Common myeloid progenitor, CD34-positive (primary cell): ENCODE measurements around the gene LY6G5B.

Source experiments
- CTCF ChIA-PET: fragments of 350-600 bp; sonication (Branson Sonifier 250); formaldehyde crosslinking; loops from one replicate; lab custom pipeline; 2021; ENCODE audit warnings: antibody characterized with exemption; lab: Charles Lee
- POLR2A ChIA-PET: fragments of 350-600 bp; sonication (Branson Sonifier 250); formaldehyde crosslinking; loops from one replicate; lab custom pipeline; 2021; ENCODE audit warnings: antibody characterized with exemption; lab: Charles Lee
- DNase-seq, 3 donors: peaks; one replicate each; pipeline versions ENCODE4 v3.0.0 to v3.0.0-alpha.2; 2013
- H3K27ac ChIP-seq, 2 experiments: 1 replicate in 1 of 2; 2 replicates in 1 of 2; pipeline ENCODE4 v1.7.0; 2013; ENCODE audit warnings: inconsistent platforms in 2 of 2, low read length in 2 of 2, mild to moderate bottlenecking in 2 of 2, low read depth in 1 of 2, moderate library complexity in 1 of 2; ENCODE audit not compliant: severe bottlenecking in 2 of 2, insufficient read depth in 1 of 2, poor library complexity in 1 of 2
- H3K27me3 ChIP-seq, 5 experiments: replicated peaks in 2 of 5; 1 replicate in 3 of 5; 2 replicates in 2 of 5; pipeline versions ENCODE4 v1.6.1 to v1.7.0; 2013; ENCODE audit warnings: low read length in 4 of 5, mild to moderate bottlenecking in 2 of 5, moderate library complexity in 2 of 5, inconsistent platforms in 1 of 5; ENCODE audit not compliant: insufficient read depth in 5 of 5, control insufficient read depth in 4 of 5
- H3K36me3 ChIP-seq, 4 experiments: 1 replicate in 2 of 4; 2 replicates in 2 of 4; pipeline versions ENCODE4 v1.6.1 to v1.7.0; 2013; ENCODE audit warnings: low read length in 3 of 4, control low read depth in 1 of 4, mild to moderate bottlenecking in 1 of 4; ENCODE audit not compliant: control insufficient read depth in 4 of 4, insufficient read depth in 4 of 4
- H3K4me1 ChIP-seq, 4 experiments: 1 replicate in 3 of 4; 2 replicates in 1 of 4; pipeline versions ENCODE4 v1.6.1 to v1.7.1; 2013; ENCODE audit warnings: low read length in 3 of 4, mild to moderate bottlenecking in 3 of 4, control low read depth in 1 of 4, inconsistent platforms in 1 of 4, moderate library complexity in 1 of 4; ENCODE audit not compliant: control insufficient read depth in 4 of 4, insufficient read depth in 4 of 4; ENCODE audit errors: control extremely low read depth in 1 of 4
- H3K4me3 ChIP-seq, 7 experiments: 1 replicate in 4 of 7; 2 replicates in 3 of 7; pipeline versions ENCODE4 v1.5.1 to v1.7.0; 2013; ENCODE audit warnings: mild to moderate bottlenecking in 7 of 7, low read length in 6 of 7, moderate library complexity in 6 of 7, inconsistent platforms in 2 of 7, low read depth in 2 of 7, control low read depth in 1 of 7; ENCODE audit not compliant: insufficient read depth in 4 of 7, control insufficient read depth in 1 of 7; ENCODE audit errors: extremely low read depth in 1 of 7
- H3K9me3 ChIP-seq, 5 experiments: 1 replicate in 4 of 5; 2 replicates in 1 of 5; pipeline versions ENCODE4 v1.6.1 to v1.7.1; 2013; ENCODE audit warnings: low read length in 4 of 5, mild to moderate bottlenecking in 2 of 5, inconsistent platforms in 1 of 5, low read depth in 1 of 5, moderate library complexity in 1 of 5; ENCODE audit not compliant: control insufficient read depth in 4 of 5, insufficient read depth in 2 of 5; ENCODE audit errors: control extremely low read depth in 1 of 5
- WGBS: methylation state at CpG from one replicate; pipeline ENCODE4 v1.1.5; 2013; ENCODE audit not compliant: insufficient coverage; 5-methylcytosine and 5-hydroxymethylcytosine counted together

The LY6G5B gene

GRCh38 chr6:31651602-31652191 lies 18.1 kb upstream of the LY6G5B start:
- peak overlapping the region; percentile 66 to 97 (median 93) for H3K4me3 ChIP-seq
- no peak for DNase-seq
- CTCF ChIA-PET, result interaction anchor here (0.9 to 4.7 kb wide), 11 partner anchors 9 to 396 kb away, joined by 3 to 40 read pairs (median 4); partner anchors contain the start of genes C6orf47, CSNK2B and GPANK1
- peak overlapping the region; percentile 97 to 98 for H3K27ac ChIP-seq
- H3K4me1 ChIP-seq, result peaks cover 0 to 26% (median 21%) of the 10 kb centered on the region in 4 experiments
- H3K9me3 ChIP-seq, result no peaks in the 10 kb centered on the region
- 4% methylated on average over 24 of the region's 29 CpGs for WGBS
- H3K36me3 ChIP-seq, result peaks cover 4 to 43% (median 35%) of the 10 kb centered on the region in 4 experiments
- H3K27me3 ChIP-seq, result no peaks in the 10 kb centered on the region
- POLR2A ChIA-PET, result interaction anchor here (0.5 to 4.5 kb wide), 19 partner anchors 9 to 1036 kb away, joined by 3 to 31 read pairs (median 4); partner anchors contain the start of genes AIF1, C6orf47, CSNK2B and DDX39B

- 7% methylated on average over 25 of the region's 37 CpGs for WGBS
- DNase-seq, result peak; percentile 94 to 98 (median 97)
- Histone ChIP-seq H3K36me3 (peaks cover under 1 to 43% (median 34%) of the 10 kb centered on the region in 4 experiments), H3K27me3 (no peaks in the 10 kb centered on the region), H3K4me3 (peak overlapping the region; percentile 66 to 97 (median 93)), H3K27ac (peak overlapping the region; percentile 97 to 98), H3K4me1 (peaks cover 0 to 33% (median 23%) of the 10 kb centered on the region in 4 experiments), H3K9me3 (no peaks in the 10 kb centered on the region)
- CTCF ChIA-PET, result interaction anchor here (1.0 to 4.7 kb wide), 9 partner anchors 8 to 143 kb away, joined by 3 to 40 read pairs (median 4); partner anchors contain the start of genes C6orf47, CSNK2B, GPANK1 and VARS1
- POLR2A ChIA-PET, result interaction anchor here (0.6 to 4.5 kb wide), 14 partner anchors 9 to 153 kb away, joined by 3 to 31 read pairs (median 4); partner anchors contain the start of genes AIF1, ATP6V1G2, CSNK2B and DDX39B
Observed at GRCh38 chr6:31652925-31653724, 16.7 kb upstream of the LY6G5B start.

- CTCF ChIA-PET, result interaction anchor here (0.9 to 4.7 kb wide), 4 partner anchors 10 to 209 kb away, joined by 3 to 40 read pairs (median 4); partner anchors contain the start of genes CSNK2B and GPANK1
- POLR2A ChIA-PET, result interaction anchor here (1.0 to 4.5 kb wide), 2 partner anchors 10 to 17 kb away, joined by 3 to 31 read pairs; partner anchors contain the start of genes CSNK2B and GPANK1
- Histone ChIP-seq H3K27ac (no peak overlapping the region), H3K9me3 (no peaks in the 10 kb centered on the region), H3K27me3 (no peaks in the 10 kb centered on the region), H3K36me3 (peaks cover 4 to 29% (median 19%) of the 10 kb centered on the region in 4 experiments), H3K4me1 (peaks cover 3 to 47% (median 36%) of the 10 kb centered on the region in 4 experiments), H3K4me3 (no peak overlapping the region)
- DNase-seq, result no peak
- WGBS, result 100% methylated on average over 4 of the region's 8 CpGs
Observed at GRCh38 chr6:31654574-31655348, 15.0 kb upstream of the LY6G5B start.

GRCh38 chr6:31655349-31656237 lies 14.2 kb upstream of the LY6G5B start, which contains the start of gene APOM:
Gene APOM (plus strand): TSS chr6:31655894. CDS start chr6:31655967, 73 bp downstream.
- POLR2A ChIA-PET, result interaction anchor here (4.5 kb wide), 1 partner anchor 9 kb away, joined by 31 read pairs; the partner anchor contains the start of genes CSNK2B and GPANK1
- Histone ChIP-seq H3K4me3 (no peak within 1 kb of the TSS), H3K9me3 (no peaks in the 10 kb centered on the region), H3K27ac (no peak within 1 kb of the TSS), H3K4me1 (peaks cover 5 to 52% (median 41%) of the 10 kb centered on the region in 4 experiments), H3K36me3 (peaks cover 4 to 22% (median 17%) of the 10 kb centered on the region in 4 experiments), H3K27me3 (no peaks in the 10 kb centered on the region)
- WGBS, result 98% methylated on average over 8 of the region's 8 CpGs
- CTCF ChIA-PET, result interaction anchor here (1.0 to 4.7 kb wide), 3 partner anchors 9 to 135 kb away, joined by 3 to 40 read pairs (median 3); partner anchors contain the start of genes CSNK2B and GPANK1
- no peak for DNase-seq

GRCh38 chr6:31657406-31658157 lies 12.2 kb upstream of the LY6G5B start:
- ChIA-PET POLR2A (no interaction called here), CTCF (interaction anchor here (0.6 to 1.6 kb wide), 4 partner anchors 14 to 133 kb away, joined by 3 to 6 read pairs (median 4); no protein-coding TSS in a partner anchor)
- WGBS, result 96% methylated on average over 4 of the region's 6 CpGs
- H3K9me3 ChIP-seq, result no peaks in the 10 kb centered on the region
- DNase-seq, result no peak
- H3K27ac ChIP-seq, result peak overlapping the region in 1 of 2 experiments; percentile 29
- H3K27me3 ChIP-seq, result no peaks in the 10 kb centered on the region
- H3K4me1 ChIP-seq, result peaks cover 5 to 60% (median 35%) of the 10 kb centered on the region in 4 experiments
- peaks cover 4 to 32% (median 24%) of the 10 kb centered on the region in 4 experiments for H3K36me3 ChIP-seq
- H3K4me3 ChIP-seq, result no peak overlapping the region
